Fibroblast of lung (primary cell): Measurements from ENCODE around the gene RCBTB2. TPM values are rescaled to one million over a fixed set of nuclear protein-coding genes. Genes with fewer than 3 reads are reported as not detected.
"Not testable (repeated sequence)": the region's sequence is repeated elsewhere in the genome, so short reads cannot be mapped to it uniquely, and the experiment has no call there.

Experiments used
- DNase-seq, 2 donors: peaks; one replicate each; pipeline versions ENCODE4 v3.0.0 to v3.0.0-alpha.2; 2010; ENCODE audit warnings: low read depth in 2 of 2
- H2AFZ ChIP-seq: 2 replicates; pipeline ENCODE4 v1.5.1; 2012; ENCODE audit warnings: low read length, control low read depth, inconsistent platforms
- H3K27ac ChIP-seq: 2 replicates; pipeline ENCODE4 v1.5.1; 2011; ENCODE audit warnings: low read length, control low read depth; ENCODE audit not compliant: insufficient read depth
- H3K27me3 ChIP-seq: 2 replicates; pipeline ENCODE4 v1.5.1; 2011; ENCODE audit warnings: mild to moderate bottlenecking, low read length; ENCODE audit not compliant: control insufficient read depth, insufficient read depth
- H3K36me3 ChIP-seq: 2 replicates; pipeline ENCODE4 v1.5.1; 2011; ENCODE audit warnings: low read length; ENCODE audit not compliant: control insufficient read depth, insufficient read depth
- H3K4me1 ChIP-seq: 2 replicates; pipeline ENCODE4 v1.5.1; 2011; ENCODE audit warnings: low read length; ENCODE audit not compliant: control insufficient read depth, insufficient read depth; ENCODE audit errors: extremely low read depth
- H3K4me2 ChIP-seq: 2 replicates; pipeline ENCODE4 v1.5.1; 2011; ENCODE audit warnings: low read length, control low read depth; ENCODE audit not compliant: insufficient read depth; ENCODE audit errors: extremely low read depth
- H3K4me3 ChIP-seq, 4 experiments: fragments of 200-600 bp in 1 of 4; sonication (generic) in 1 of 4; replicated peaks in 1 of 4; 2 replicates each; pipeline ENCODE4 v1.5.1; 2011 to 2016; ENCODE audit warnings: low read length in 4 of 4, low read depth in 3 of 4, mild to moderate bottlenecking in 3 of 4, control low read depth in 2 of 4, inconsistent platforms in 1 of 4, mixed read lengths in 1 of 4; ENCODE audit not compliant: insufficient read depth in 1 of 4; ENCODE audit errors: control extremely low read depth in 1 of 4
- H3K79me2 ChIP-seq: 2 replicates; pipeline ENCODE4 v1.5.1; 2012; ENCODE audit warnings: mild to moderate bottlenecking, low read length, inconsistent platforms; ENCODE audit not compliant: control insufficient read depth, insufficient read depth
- H3K9ac ChIP-seq: 2 replicates; pipeline ENCODE4 v1.5.1; 2011; ENCODE audit warnings: mild to moderate bottlenecking, low read length, control low read depth; ENCODE audit not compliant: insufficient read depth
- H3K9me3 ChIP-seq: 2 replicates; pipeline ENCODE4 v1.5.1; 2012; ENCODE audit warnings: low read depth, low read length; ENCODE audit not compliant: control insufficient read depth, insufficient read depth
- H4K20me1 ChIP-seq: 2 replicates; pipeline ENCODE4 v1.5.1; 2011; ENCODE audit warnings: low read length; ENCODE audit not compliant: control insufficient read depth, insufficient read depth; ENCODE audit errors: extremely low read depth
- EZH2 ChIP-seq: IDR thresholded peaks from 2 replicates; pipeline ENCODE4 v1.5.1; 2012; ENCODE audit warnings: low read length, control low read depth, mild to moderate bottlenecking; ENCODE audit errors: missing control alignments
- polyA plus RNA-seq, 2 donors: library from polyadenylated mRNA; depleted of rRNA in 1 of 2; stranded (reverse) in 1 of 2; unstranded in 1 of 2; fragments of >200 nt; gene quantifications; 2 replicates each; pipeline ENCODE4 v1.2.1, GENCODE V29; 2011 to 2012; ENCODE audit warnings: missing spikeins in 1 of 2
- total RNA-seq: library from RNA; depleted of rRNA; stranded (reverse); fragments of >200 nt; gene quantifications from 2 replicates; pipeline ENCODE4 v1.2.1, GENCODE V29; 2014
- TF ChIP-seq, protein P1 (sequence below), 2 donors: IDR thresholded peaks in 1 of 2; conservative IDR thresholded peaks in 1 of 2; 1 replicate in 1 of 2; 2 replicates in 1 of 2; pipeline ENCODE4 v1.5.1; 2011 to 2012; ENCODE audit warnings: low read length in 2 of 2, control low read depth in 1 of 2, inconsistent platforms in 1 of 2, low read depth in 1 of 2, mild to moderate bottlenecking in 1 of 2

Gene RCBTB2
- total and polyA plus RNA-seq, 2 donors (not counting 1 experiment from before 2014, with no cell fraction given) = 8.4 to 9.6 TPM

DNA sequence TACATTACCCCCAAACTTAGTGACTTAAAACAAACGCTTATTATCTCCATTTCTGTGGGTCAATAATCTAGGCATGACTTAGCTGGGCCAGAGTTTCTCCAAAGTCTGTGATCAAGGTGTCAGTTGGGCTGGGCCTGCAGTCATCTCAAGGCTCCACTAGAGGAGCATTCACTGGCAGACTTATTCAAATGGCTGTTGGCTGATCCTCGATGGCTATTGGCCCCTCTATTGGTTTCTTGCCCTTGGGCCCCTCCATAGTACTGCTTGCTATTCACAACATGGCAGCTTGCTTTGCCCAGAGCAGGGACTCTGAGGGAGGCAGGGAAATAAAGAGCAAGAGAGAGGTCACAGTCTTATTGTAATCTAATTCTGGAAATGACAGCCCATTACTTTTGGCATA lies 57.6 kb downstream of the RCBTB2 start:
- H3K9ac ChIP-seq = no peak overlapping the region
- no peak overlapping the region for H3K27ac ChIP-seq
- no peak for DNase-seq
- H4K20me1 ChIP-seq = no peaks in the 10 kb centered on the region
- H3K4me2 ChIP-seq = no peak overlapping the region
- H3K9me3 ChIP-seq = no peaks in the 10 kb centered on the region
- no peak overlapping the region for H2AFZ ChIP-seq
- H3K36me3 ChIP-seq = no peaks in the 10 kb centered on the region
- H3K27me3 ChIP-seq = no peaks in the 10 kb centered on the region
- no peak overlapping the region for H3K4me3 ChIP-seq
- no peaks in the 10 kb centered on the region for H3K4me1 ChIP-seq
- no peak for TF ChIP-seq EZH2
- TF ChIP-seq, protein P1, sequence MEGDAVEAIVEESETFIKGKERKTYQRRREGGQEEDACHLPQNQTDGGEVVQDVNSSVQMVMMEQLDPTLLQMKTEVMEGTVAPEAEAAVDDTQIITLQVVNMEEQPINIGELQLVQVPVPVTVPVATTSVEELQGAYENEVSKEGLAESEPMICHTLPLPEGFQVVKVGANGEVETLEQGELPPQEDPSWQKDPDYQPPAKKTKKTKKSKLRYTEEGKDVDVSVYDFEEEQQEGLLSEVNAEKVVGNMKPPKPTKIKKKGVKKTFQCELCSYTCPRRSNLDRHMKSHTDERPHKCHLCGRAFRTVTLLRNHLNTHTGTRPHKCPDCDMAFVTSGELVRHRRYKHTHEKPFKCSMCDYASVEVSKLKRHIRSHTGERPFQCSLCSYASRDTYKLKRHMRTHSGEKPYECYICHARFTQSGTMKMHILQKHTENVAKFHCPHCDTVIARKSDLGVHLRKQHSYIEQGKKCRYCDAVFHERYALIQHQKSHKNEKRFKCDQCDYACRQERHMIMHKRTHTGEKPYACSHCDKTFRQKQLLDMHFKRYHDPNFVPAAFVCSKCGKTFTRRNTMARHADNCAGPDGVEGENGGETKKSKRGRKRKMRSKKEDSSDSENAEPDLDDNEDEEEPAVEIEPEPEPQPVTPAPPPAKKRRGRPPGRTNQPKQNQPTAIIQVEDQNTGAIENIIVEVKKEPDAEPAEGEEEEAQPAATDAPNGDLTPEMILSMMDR (conservative IDR thresholded peaks at IDR 0.05 in 1 of 2, IDR thresholded peaks at IDR 0.05 in 1 of 2; ENCODE audit: low read depth in 1 of 2, low read length in 2 of 2) = no peak
- H3K79me2 ChIP-seq = no peaks in the 10 kb centered on the region

DNA sequence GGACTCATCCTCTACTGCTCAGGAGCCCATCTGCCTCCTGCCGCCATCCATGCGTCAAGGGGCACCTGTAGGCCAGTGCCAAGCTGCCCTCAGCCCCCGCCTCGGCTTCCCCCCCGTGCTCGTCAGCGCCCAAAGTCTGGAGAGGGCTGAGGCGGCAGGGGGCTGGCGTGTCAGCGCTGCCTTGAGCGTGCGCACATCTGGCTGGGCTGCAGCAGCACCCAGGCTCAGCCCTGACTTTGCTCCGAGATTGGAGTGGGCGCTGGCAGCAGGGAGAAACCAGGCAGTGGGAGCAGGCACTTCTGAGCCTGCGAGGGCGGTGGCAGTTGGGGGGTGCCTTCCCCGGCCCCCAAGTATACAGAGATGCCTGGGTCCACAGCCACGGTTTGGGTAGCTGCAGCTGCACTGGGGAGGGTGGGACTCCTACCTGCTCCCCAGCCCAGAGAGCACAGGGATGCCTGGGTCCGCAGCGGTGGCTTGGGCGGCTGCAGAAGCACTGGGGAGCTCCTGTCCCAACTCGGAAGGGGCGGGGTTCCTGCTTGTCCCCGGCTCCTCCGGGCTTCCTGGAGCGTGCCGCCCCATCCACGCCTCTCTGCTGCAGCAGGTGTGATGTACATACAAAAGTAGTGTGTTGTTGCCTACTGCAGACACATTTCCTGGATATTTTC lies 75.2 kb downstream of the RCBTB2 start:
- H3K36me3 ChIP-seq = peaks cover 5% of the 10 kb centered on the region
- H3K4me1 ChIP-seq = no peaks in the 10 kb centered on the region
- no peak for DNase-seq
- no peaks in the 10 kb centered on the region for H3K27me3 ChIP-seq
- no peak overlapping the region for H3K4me2 ChIP-seq
- no peak overlapping the region for H3K4me3 ChIP-seq
- no peaks in the 10 kb centered on the region for H4K20me1 ChIP-seq
- no peaks in the 10 kb centered on the region for H3K79me2 ChIP-seq
- H3K9me3 ChIP-seq = no peaks in the 10 kb centered on the region
- TF ChIP-seq, protein P1 (conservative IDR thresholded peaks at IDR 0.05 in 1 of 2, IDR thresholded peaks at IDR 0.05 in 1 of 2; ENCODE audit: low read depth in 1 of 2, low read length in 2 of 2) = no peak
- TF ChIP-seq EZH2 = no peak
- no peak overlapping the region for H3K27ac ChIP-seq
- no peak overlapping the region for H2AFZ ChIP-seq
- H3K9ac ChIP-seq = no peak overlapping the region

DNA sequence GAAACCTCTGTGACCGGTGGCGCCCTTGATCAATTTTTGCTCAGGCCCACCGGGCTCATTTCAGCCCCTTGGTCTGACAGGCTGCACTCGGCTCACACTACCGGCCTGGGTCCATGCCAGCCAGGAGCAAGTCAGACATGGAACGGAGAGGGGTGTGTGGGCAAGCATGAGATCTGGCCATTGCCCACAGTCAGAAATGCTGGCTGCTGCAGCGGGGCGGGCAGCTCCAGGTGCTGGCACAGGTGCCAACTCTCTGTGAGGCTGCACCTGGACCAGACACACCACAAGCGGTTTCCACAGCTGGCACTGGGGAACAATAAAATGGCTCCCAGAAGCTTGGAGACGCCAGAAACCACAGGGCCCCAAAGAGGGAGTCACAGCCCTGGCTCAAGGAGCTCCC lies 76.3 kb downstream of the RCBTB2 start:
- no peaks in the 10 kb centered on the region for H3K4me1 ChIP-seq
- DNase-seq = no peak
- H3K27me3 ChIP-seq = no peaks in the 10 kb centered on the region
- TF ChIP-seq EZH2 = no peak
- TF ChIP-seq, protein P1 (conservative IDR thresholded peaks at IDR 0.05 in 1 of 2, IDR thresholded peaks at IDR 0.05 in 1 of 2; ENCODE audit: low read depth in 1 of 2, low read length in 2 of 2) = no peak
- H4K20me1 ChIP-seq = no peaks in the 10 kb centered on the region
- no peak overlapping the region for H3K4me3 ChIP-seq
- H3K27ac ChIP-seq = no peak overlapping the region
- H3K9ac ChIP-seq = no peak overlapping the region
- H3K4me2 ChIP-seq = no peak overlapping the region
- no peak overlapping the region for H2AFZ ChIP-seq
- H3K9me3 ChIP-seq = no peaks in the 10 kb centered on the region
- no peaks in the 10 kb centered on the region for H3K79me2 ChIP-seq
- H3K36me3 ChIP-seq = peaks cover 5% of the 10 kb centered on the region

DNA sequence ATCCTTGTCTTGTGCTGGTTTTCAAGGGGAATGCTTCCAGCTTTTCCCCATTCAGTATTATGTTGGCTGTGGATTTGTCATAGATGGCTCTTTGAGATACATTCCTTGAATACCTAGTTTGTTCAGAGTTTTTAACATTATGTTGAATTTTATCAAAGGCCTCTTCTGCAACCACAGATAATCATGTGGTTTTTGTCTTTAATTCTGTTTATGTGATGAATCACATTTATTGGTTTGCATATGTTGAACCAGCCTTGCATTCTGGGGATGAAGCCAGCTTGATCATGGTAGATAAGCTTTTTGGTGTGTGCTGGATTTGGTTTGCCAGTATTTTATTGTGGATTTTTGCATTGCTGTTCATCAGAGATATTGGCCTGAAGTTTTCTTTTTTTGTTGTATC lies 81.7 kb downstream of the RCBTB2 start:
- not testable (repeated sequence) for H3K9ac ChIP-seq, H3K4me3 ChIP-seq, H3K36me3 ChIP-seq, H3K4me1 ChIP-seq, H3K9me3 ChIP-seq, H4K20me1 ChIP-seq, H3K27me3 ChIP-seq, H3K27ac ChIP-seq, H2AFZ ChIP-seq, H3K4me2 ChIP-seq, H3K79me2 ChIP-seq
- DNase-seq = peak in 1 of 2 donors; percentile 87
